ENCODE data around the gene DNAJC16. TPM values are rescaled to one million over a fixed set of nuclear protein-coding genes. Genes with fewer than 3 reads are reported as not detected.

Gene DNAJC16
- total RNA-seq, 3 donors from 2014 or later (not counting 1 experiment from before 2014, with no cell fraction given): 18.6 to 22.8 (median 18.7) TPM

DNA sequence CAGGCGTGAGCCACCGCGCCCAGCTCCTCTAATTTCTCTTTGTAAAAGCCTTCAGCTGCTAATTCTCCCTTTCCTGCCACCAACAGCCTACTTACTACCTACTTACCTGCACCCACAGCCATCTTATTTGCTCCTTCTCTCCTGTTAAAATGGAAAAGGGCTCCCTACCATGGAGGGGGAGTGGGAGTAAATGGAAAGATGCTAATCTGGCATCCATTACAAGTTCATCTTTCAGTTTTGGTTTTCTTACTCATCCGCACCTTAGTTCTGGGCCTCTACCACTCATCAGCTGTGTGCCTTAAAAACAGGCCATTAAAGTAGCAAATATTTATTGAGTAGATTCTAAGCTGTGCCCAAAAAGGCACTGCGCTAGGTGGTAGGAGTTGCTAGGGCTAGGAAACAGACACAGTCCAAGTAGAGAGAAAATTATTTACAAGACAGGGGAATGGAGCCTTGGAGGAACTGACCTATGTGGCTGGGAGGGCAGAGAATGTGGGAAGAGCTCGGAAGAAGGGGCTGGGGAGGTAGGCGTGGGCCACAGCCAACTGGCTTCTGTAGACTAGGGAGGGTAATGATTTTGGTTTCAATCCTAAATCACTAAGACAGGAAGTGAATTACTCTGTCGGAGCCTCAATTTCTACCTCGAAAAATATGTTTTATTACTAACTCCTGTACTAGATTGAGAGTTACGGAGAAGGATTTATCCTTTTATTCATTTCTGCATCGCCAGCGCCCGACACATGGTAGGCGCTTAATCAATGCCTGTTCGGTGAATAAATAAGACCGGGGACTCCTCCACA, 89.9 kb downstream of the DNAJC16 start:
- Mint-ChIP-seq H3K27me3 (ENCODE audit: low read depth in 2 of 2) (no peaks in the 10 kb centered on the region), H3K4me1 (peaks cover 36 to 42% of the 10 kb centered on the region in 2 donors)

GRCh38 chr1:15617173-15618076, 90.8 kb downstream of the DNAJC16 start, which contains the start of gene DDI2:
Gene DDI2 (plus strand): TSS chr1:15617458. CDS start chr1:15617671, 213 bp downstream.
- peak within 1 kb of the TSS; percentile 91 for H3K4me3 Mint-ChIP-seq

More for the DNA sequence above, 89.9 kb downstream of the DNAJC16 start:
- TF ChIP-seq, protein P1, sequence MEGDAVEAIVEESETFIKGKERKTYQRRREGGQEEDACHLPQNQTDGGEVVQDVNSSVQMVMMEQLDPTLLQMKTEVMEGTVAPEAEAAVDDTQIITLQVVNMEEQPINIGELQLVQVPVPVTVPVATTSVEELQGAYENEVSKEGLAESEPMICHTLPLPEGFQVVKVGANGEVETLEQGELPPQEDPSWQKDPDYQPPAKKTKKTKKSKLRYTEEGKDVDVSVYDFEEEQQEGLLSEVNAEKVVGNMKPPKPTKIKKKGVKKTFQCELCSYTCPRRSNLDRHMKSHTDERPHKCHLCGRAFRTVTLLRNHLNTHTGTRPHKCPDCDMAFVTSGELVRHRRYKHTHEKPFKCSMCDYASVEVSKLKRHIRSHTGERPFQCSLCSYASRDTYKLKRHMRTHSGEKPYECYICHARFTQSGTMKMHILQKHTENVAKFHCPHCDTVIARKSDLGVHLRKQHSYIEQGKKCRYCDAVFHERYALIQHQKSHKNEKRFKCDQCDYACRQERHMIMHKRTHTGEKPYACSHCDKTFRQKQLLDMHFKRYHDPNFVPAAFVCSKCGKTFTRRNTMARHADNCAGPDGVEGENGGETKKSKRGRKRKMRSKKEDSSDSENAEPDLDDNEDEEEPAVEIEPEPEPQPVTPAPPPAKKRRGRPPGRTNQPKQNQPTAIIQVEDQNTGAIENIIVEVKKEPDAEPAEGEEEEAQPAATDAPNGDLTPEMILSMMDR (IDR thresholded peaks at IDR 0.05): no peak
- H3K4me3 Mint-ChIP-seq: peak overlapping the region; percentile 91
- Histone ChIP-seq H3K27ac (ENCODE audit: low read length) (peak overlapping the region; percentile 65), H3K9me3 (ENCODE audit: control insufficient read depth, insufficient read depth, low read length) (no peaks in the 10 kb centered on the region), H3K4me3 (ENCODE audit: low read length) (peak overlapping the region; percentile 75), H3K4me1 (ENCODE audit: control insufficient read depth, insufficient read depth, low read length) (peaks cover 25% of the 10 kb centered on the region), H3K36me3 (ENCODE audit: control insufficient read depth, insufficient read depth, low read length) (no peaks in the 10 kb centered on the region), H3K27me3 (ENCODE audit: control insufficient read depth, insufficient read depth, low read length) (no peaks in the 10 kb centered on the region)
- 42% methylated on average over 14 of the region's 16 CpGs for WGBS (ENCODE audit: insufficient coverage)
- H3K36me3 Mint-ChIP-seq: no peaks in the 10 kb centered on the region
- no peaks in the 10 kb centered on the region for H3K9me3 Mint-ChIP-seq
- ATAC-seq (peak in 1 of 3 donors; percentile 1), DNase-seq (no peak)
- intact Hi-C loops (cut with micrococcal nuclease): loop anchor here (1.0 to 10.0 kb wide), 3 partner anchors 13 to 89 kb away; partner anchors contain the start of genes DNAJC16 and PLEKHM2
- H3K27ac Mint-ChIP-seq: peak overlapping the region; percentile 88 to 93

DNA sequence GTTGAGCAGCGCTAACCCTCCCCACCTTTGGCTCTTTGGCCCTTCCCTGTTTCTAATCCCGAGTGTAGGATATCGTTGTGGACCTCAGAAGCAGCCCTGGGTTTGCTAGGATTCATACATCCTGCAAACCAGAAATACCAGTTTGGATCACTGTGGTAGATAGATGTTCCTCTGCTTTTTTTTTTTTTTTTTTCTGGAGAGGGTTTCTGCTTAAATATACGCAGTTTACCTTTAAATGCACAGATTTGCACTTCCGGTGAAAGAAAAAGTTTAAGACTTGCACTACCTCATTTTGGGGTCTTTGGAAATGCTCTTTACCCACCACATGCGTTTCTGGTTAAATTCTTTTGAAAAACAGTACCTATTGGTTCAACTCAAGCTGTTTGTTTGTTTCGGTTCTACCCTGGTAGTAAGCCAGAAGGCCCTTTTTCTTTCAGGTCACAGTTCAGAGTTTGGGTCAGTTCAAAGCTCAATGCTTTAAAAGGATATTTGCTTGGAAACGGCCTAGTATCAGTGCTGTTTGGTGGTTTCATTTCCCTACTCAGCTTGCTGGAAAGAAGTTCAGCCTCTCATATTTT, 91.5 kb downstream of the DNAJC16 start:
- WGBS (ENCODE audit: insufficient coverage): 1% methylated on average over 8 of the region's 8 CpGs

More at GRCh38 chr1:15617173-15618076, 90.8 kb downstream of the DNAJC16 start, which contains the start of gene DDI2:
- H3K9me3 Mint-ChIP-seq: no peaks in the 10 kb centered on the region
- TF ChIP-seq, protein P1 (IDR thresholded peaks at IDR 0.05): no peak
- under 1% methylated on average over 86 of the region's 86 CpGs for WGBS (ENCODE audit: insufficient coverage)
- Histone ChIP-seq H3K4me1 (ENCODE audit: control insufficient read depth, insufficient read depth, low read length) (peaks cover 25% of the 10 kb centered on the region), H3K9me3 (ENCODE audit: control insufficient read depth, insufficient read depth, low read length) (no peaks in the 10 kb centered on the region), H3K27ac (ENCODE audit: low read length) (peak within 1 kb of the TSS; percentile 92), H3K27me3 (ENCODE audit: control insufficient read depth, insufficient read depth, low read length) (no peaks in the 10 kb centered on the region), H3K36me3 (ENCODE audit: control insufficient read depth, insufficient read depth, low read length) (no peaks in the 10 kb centered on the region), H3K4me3 (ENCODE audit: low read length) (peak within 1 kb of the TSS; percentile 98)
- peak within 1 kb of the TSS; percentile 88 to 93 for H3K27ac Mint-ChIP-seq
- DNase-seq (peak; percentile 92 to 95), ATAC-seq (peak; percentile 91 to 97 (median 94))
- no peaks in the 10 kb centered on the region for H3K36me3 Mint-ChIP-seq
- H3K4me1 Mint-ChIP-seq: peaks cover 42 to 47% of the 10 kb centered on the region in 2 donors
- no peaks in the 10 kb centered on the region for H3K27me3 Mint-ChIP-seq (ENCODE audit: low read depth in 2 of 2)
- intact Hi-C loops (cut with micrococcal nuclease): loop anchor here (1.0 to 10.0 kb wide), 3 partner anchors 14 to 90 kb away; partner anchors contain the start of genes DNAJC16 and PLEKHM2

More for the DNA sequence above, 91.5 kb downstream of the DNAJC16 start:
- Histone ChIP-seq H3K36me3 (ENCODE audit: control insufficient read depth, insufficient read depth, low read length) (no peaks in the 10 kb centered on the region), H3K27me3 (ENCODE audit: control insufficient read depth, insufficient read depth, low read length) (no peaks in the 10 kb centered on the region), H3K27ac (ENCODE audit: low read length) (peak overlapping the region; percentile 92), H3K4me3 (ENCODE audit: low read length) (peak overlapping the region; percentile 98), H3K4me1 (ENCODE audit: control insufficient read depth, insufficient read depth, low read length) (peaks cover 25% of the 10 kb centered on the region), H3K9me3 (ENCODE audit: control insufficient read depth, insufficient read depth, low read length) (no peaks in the 10 kb centered on the region)
- TF ChIP-seq, protein P1 (IDR thresholded peaks at IDR 0.05): no peak
- Mint-ChIP-seq H3K27me3 (ENCODE audit: low read depth in 2 of 2) (no peaks in the 10 kb centered on the region), H3K9me3 (no peaks in the 10 kb centered on the region), H3K27ac (peak overlapping the region; percentile 88 to 93), H3K4me1 (peaks cover 48 to 54% of the 10 kb centered on the region in 2 donors), H3K4me3 (peak overlapping the region; percentile 91), H3K36me3 (no peaks in the 10 kb centered on the region)
- peak in 1 of 2 donors; percentile 34 for DNase-seq
- ATAC-seq: no peak
- intact Hi-C loops (cut with micrococcal nuclease): loop anchor here (5.0 to 10.0 kb wide), 2 partner anchors 67 to 91 kb away; partner anchors contain the start of genes DNAJC16 and PLEKHM2

Data from natural killer cell (primary cell).